HG03469 (cell line): ENCODE results near the gene TYRP1.

Source experiments
- ATAC-seq: cut with Tn5 transposase; IDR thresholded peaks from one replicate; pipeline ENCODE4 v1.9.1; 2021; ENCODE audit warnings: mild to moderate bottlenecking, moderate library complexity, moderate number of reproducible peaks; ENCODE audit not compliant: unreplicated experiment

Gene TYRP1

DNA sequence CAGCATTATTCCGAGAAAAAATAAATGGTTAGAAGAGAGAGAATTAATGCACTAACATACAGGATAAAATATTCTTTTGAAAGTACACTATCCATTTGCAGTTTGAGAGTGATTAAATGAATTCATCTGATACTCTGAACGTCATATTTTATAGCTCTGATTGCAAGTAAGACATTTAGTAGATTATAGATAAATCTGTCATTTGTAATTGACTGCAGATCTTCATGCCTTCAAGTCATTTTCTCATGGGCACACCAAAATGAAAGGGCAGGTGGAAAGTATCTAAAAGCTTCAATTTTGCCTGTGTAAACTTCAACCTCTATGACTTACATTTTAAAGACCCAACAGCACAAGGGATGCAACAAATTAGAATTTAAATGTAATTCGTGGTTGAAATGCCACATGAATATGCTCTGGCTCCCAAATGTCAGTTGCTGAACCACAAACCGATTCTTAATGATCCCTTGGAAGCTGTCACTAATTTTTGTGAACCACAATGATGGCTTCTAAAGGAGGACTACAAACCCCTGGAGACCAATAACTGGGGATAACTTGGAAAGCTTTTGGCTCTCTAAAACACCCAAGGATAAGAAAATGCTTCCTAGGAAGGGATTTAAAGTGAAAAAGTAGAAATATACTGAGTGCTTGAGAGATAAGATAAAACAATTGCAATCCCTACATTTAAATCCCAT is 3.9 kb downstream of the TYRP1 start:
- ATAC-seq, result no peak

DNA sequence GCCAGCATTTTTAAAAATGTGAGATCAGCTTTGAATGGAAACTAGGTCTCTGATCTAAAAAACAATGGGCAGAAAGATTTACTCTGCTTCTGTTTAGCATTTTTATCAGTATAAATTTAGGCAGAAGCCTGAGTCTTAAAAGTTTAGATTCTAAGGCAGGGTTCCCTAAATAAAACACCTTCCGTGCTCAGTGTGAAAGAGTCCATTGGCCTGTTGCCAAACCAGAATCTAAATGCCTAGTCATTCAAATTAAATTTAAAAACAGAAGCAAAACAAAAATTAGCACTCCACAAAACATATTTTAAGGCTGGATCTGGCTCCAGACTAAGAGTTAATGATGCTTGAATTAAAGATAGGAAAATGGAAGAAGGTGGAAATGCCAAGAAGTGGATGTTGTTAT is 4.5 kb downstream of the TYRP1 start:
- no peak for ATAC-seq

DNA sequence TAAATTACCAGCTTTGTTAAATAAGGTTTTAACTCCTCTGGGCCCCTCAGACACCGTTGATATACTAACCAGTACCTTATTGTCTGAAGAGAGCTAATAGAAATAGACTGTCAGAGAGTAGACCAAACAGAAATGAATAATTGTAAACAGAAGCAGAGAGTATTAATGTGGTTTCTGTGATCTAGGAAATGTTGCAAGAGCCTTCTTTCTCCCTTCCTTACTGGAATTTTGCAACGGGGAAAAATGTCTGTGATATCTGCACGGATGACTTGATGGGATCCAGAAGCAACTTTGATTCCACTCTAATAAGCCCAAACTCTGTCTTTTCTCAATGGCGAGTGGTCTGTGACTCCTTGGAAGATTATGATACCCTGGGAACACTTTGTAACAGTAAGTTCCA is 5.1 kb downstream of the TYRP1 start:
- no peak for ATAC-seq

DNA sequence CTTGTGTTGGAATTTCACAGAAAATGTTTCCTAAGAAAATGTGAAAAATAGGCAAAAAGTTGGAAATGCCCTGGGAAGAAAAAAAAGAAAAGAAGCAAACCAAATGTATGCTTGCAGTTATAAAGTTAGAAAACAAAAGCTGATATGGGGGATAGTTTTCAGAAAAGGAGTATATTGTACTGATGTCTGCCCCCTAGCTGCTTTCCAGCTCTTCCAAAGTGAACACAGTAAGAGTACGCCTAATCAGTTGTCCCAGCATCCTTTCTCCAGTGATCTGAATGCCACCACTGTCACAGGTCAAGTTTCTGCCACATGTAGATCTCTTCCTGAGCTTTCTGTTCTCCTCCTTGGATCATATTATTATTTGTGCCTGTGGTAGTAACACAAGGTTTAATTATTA is 5.8 kb downstream of the TYRP1 start:
- no peak for ATAC-seq

DNA sequence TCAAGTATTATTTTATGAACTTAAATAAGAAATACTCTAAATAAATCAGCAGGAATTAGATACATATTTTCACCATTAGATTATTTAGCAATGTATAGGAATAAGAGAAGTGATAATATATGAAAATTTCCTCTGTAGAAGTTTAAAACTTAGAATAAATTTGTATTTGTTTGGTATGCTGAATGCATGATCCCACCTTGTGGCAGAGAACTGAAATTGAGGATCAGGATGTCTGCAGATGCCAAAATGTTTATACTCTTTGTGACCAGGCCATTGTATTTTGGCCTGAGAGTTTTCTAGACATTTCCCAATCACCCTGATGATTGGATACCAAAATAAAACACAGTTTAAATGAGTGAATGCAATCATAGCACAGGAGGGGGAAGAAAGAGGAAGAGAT is 6.3 kb downstream of the TYRP1 start:
- ATAC-seq, result no peak

DNA sequence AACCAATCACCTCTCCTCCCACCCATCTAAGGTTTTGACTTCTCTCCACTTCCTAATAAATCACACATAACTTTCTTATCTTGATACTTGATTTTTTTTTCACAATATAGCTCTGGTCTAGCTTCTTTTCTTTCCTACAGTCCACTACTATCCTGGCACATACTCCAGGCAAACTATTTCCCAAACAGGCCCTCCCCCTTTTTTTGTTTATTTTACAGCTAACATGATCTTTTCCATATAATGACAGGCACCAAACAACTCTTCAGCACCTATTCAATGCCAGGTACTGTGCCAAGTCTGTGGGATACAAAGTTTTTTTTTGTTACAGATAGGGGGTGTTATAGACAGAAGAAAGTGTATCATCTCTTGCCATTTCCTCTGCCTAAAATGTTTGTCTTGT is 7.9 kb downstream of the TYRP1 start:
- no peak for ATAC-seq

DNA sequence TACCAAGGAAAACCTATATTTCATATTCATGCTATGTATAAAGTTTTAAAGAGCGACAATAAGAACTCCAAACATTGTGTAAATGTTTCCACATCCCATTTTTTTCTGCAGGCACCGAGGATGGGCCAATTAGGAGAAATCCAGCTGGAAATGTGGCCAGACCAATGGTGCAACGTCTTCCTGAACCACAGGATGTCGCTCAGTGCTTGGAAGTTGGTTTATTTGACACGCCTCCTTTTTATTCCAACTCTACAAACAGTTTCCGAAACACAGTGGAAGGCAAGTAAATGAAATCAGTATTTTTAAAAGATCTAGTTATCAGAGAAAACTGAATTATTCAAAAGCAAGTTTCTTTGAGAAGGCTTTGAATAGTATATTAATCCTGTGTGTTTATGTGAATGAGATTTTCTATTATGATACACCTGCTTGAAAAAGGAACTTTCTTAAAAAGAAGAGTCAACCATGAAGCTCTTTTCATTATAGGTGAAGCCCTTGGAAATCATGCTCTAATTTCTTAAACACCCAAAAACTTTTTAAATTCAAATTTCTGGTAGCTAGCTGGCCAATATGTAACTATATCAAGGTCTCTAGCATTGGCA is 9.1 kb downstream of the TYRP1 start:
- ATAC-seq, result no peak

DNA sequence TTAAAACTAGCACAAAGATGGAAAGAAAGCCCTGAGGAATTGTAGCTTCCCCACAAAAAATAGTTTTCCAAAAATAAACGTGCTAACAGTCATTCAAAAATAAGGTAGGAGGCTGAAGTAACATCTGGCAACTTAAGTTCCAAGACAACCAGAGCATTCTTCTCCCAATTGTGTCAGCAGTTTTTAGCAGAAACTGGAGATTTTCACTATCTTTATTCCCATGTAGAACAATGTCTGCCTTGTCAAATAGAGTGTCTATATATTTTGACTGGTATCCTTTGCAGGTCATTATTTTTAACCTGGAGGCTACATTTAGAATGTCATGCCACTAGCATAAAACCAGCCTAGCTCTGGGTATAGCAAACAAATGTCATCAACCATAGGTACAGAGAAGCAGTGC is 10.8 kb downstream of the TYRP1 start:
- ATAC-seq, result no peak

DNA sequence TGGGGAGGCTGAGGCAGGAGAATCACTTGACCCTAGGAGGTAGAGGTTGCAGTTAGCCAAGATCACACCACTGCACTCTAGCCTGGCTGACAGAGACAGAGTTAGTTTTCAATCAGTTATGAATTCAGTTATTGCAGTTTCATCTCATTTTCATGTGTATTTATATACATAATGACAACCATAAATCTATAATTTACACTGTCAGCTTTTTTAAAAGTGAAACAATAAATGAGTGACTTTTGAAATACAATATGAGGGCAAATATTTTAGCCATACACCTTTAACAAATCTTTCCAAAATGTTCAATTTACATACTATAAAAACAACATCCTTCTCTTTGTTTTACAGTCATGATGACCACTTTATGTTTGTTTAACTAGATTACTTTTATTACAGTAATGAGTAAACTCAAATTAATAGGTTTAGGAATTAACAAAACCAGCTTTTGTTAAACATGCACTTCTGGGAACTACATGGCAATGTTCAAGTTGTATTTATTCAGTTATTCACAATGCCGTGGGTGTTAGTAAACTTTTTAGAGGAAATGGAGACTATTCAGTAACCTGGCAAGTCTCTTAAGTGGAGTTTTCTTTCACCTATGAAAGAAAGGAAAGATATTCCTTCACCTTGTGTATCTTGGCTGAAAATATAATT is 12.7 kb downstream of the TYRP1 start:
- no peak for ATAC-seq

DNA sequence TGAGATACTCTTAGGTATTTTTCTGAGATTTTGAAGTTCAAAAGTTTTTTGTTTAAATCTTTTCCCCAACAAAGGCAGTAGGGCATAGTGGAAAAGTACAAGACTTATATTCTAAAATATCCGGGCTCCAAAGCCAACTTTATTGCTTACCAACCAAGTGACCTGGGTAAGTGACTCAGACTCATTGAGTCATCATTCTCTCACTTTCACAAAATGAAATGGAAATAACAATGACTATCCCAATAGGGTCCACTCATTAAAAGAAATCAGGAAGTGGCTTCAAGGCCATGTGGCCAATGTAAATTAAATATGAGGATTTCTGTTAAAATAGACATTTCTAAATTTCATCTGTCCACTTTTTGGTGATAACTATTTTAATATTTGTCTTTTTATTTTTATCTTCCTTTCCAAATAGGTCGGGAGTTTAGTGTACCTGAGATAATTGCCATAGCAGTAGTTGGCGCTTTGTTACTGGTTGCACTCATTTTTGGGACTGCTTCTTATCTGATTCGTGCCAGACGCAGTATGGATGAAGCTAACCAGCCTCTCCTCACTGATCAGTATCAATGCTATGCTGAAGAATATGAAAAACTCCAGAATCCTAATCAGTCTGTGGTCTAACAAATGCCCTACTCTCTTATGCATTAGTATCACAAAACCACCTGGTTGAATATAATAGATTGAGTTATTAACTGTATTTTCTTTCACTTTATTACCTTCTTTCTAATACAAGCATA is 15.5 kb downstream of the TYRP1 start:
- no peak for ATAC-seq

DNA sequence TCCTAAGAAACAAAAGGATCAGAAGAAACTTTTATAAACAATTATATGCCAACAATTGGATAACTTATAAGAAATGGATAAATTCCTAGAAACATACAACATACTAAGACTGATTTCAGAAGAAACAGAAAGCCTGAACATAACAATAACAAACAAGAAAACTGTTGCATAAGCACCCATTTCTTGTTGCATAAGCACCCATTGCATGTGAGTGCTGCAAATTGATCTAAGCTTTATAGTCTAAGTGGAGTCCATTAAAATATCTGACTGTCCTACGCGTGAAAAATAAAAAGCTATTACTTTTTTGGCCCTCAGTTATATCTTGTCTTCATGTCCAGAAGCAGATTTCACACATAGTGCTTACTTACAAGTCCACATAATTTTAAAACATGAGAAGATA is 19.3 kb downstream of the TYRP1 start:
- ATAC-seq, result no peak

DNA sequence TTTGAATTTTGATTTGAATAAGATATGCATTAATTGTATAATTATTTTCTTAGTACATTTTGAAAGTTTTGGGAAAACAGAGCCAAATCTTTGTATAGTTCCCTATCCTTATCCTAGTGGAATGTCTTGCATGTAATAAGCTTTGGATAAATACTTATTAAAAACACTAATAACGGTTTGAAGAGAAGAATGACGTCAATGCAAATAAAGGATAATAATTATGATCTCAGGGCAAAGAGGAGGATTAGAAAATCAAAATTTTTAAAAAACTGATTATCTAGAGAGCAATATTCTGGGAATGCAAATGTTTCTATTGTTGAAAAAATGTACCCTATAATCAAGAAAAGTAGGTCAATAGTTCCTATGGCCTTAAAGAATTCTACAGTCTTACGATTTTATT is 22.1 kb downstream of the TYRP1 start:
- ATAC-seq, result no peak

DNA sequence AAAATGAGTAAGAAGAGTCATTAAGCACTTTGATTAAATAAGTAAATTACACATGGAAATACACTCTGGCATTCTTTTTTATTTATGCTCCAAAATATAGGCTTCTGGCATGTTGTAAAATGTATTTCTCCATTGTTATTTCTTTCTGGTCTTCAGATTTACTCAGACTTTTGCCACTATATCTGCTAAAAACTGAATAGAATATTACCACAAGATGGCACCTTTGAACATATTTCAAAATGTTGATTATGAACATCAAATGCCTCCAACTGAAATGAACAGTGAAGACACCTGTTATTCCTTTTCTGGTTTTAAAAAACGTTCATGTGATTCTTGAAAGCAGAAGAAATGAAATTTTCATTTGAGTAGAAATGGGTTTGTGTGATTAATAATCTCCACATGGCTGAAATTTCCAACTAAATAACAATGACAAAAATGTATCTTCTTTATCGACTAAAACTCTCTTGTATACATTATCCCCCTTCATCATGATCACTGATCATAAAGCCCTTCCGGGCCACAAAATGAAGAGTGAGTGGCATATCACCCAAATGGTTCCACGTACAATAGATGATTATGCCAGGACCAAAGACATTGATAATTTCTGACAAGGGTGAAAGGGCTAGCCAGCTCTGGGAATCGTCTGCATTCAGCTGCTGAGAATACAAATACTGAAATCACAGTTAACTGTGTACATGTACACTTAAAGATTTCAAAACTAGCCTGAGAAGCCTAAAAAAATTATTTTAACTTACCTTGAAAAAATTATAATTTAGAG is 23.8 kb downstream of the TYRP1 start:
- ATAC-seq, result no peak

DNA sequence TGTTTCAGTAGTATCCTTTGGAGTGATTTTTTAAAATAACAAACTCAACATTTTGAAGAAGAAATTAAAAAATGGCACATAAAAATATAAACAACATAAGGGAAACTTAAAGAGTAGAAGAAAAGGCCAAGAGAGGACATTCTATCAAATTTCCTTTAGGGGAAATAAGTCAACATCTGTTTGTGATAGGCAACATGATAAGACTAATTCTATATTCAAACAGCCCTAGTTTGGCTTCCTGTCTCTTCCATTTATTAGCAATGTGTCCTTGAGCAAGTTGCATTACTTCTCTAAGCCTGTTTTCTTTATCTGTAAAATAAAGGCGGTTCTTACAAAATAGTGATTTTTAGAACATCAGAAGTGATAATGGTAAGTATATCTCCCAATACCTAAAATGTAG is 24.7 kb downstream of the TYRP1 start:
- ATAC-seq, result no peak

DNA sequence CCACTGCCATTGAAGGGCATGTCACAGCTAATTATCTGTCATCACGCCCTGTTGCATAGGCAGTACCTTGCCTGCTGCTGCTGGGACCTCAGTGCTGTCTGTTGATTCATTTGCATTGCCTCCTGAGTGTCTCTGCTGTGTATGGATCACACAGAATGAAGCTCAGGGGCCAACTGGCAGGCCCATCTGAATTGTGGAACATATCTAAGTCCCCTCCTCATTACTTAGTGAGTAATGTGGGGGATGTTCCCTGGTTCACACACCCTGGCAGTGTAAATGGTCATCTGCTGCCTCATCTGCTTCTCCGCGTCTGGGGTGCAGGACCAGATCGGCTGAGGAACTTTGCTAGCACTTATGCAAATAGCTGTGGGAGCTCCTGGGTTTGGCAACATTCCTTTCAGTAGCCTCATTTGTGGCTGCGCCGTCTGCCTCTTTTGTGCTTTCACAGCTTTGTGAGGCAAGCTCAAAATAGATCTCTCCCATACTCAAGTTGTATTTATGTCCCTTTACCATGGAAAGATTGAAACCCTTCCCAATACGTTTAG is 25.4 kb downstream of the TYRP1 start:
- no peak for ATAC-seq

DNA sequence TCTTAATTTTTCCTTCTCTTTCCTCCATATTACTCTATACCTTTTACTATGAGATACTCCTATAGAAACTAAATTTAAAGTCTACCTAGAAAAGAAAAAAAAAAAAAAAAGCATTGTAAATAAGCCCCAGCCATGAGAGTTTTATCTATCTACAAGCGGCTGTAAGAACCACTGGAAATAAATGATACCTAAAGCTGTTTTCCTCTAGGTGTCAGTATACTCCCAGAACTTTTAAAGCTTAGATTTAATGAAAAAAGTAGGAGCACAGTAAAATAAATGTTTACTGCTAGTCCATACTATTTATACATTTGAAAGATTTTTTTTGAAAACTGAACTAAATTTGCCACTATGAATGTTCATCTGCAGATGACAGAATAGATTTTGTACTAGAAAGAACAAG is 26.2 kb downstream of the TYRP1 start:
- no peak for ATAC-seq

DNA sequence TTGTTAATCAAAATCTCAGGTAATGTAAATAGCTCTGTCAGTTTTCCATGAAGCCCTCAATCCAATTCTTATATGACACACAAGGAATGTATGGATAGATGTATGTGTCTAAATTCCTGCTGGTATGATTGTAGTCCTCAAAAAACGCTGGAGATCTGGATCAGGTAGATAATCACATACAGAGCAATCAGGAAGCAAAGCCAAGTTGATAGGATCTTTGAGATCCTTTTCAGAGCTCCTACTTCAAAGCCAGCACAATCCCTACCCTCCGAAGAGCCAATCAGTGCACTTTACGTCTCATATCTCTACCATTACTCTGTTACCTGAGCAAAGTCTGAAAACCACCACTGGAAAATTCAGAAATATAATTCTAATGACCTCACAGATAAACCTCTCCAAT is 27.4 kb downstream of the TYRP1 start:
- no peak for ATAC-seq

DNA sequence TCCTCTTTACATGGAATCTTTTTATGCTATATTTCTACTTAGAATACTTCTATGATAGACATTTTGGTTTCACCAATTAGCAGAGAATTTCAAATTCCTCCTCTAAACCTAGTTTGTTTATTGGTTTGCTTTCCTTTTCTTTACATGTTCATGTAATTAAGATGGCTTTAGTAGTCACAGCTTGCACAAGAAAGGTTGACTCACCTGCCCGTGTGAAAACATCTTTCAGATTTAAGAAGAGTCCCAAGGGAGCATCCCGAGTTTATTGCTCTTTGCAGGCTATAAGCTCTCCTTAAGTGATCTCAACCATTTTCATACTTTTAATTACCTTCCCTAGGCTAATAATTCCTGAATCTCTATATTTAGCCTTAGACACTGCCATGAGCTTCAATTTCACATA is 28.9 kb downstream of the TYRP1 start:
- no peak for ATAC-seq

DNA sequence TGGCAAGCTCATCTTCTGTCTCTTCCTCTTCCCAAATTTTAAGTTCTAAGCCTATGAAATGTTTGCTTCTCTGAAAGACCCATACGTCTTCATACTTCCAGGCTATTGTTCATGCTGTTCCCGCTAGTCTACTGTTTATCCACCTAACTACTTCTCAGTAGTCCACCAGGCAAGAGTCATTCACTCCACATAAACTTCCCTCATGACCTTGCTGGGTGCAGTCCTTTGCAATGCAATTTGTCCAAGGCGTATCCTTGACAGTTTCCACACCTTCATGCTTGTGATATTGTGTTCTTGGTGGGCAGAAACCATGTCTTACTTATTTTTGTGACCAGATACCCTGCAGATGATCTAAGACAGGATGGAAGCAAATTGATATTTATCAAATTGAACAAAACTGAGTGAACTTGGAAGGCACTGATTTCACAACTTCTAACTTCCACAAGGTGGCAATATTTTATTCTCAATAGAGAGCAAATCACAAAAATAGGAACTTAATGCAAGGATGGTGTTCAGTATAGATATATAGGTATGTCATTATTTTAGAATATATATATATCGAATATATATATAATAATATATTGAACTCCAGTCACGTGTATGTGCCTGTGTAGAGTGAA is 30.3 kb downstream of the TYRP1 start:
- no peak for ATAC-seq

DNA sequence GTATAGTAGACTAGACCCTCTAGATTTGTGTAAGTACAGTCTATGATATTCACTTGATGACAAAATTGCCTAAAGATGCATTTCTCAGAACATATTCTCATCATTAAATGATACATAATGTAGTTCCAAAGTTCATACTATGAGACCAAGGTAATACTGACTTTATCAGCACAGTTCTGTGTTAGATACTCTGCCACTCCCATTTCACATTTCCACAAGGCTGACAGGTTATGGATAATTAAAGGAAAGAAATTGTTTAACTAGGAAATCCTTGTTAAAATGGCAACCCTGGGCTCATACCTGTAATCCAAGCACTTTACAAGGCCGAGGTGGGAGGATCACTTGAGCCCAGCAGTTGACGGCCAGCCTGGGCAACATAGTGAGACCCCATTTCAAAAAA is 33.6 kb downstream of the TYRP1 start:
- ATAC-seq, result no peak
